Sigmoid colon (tissue), 7 donors: ENCODE measurements around the gene C6orf132. TPM values are rescaled to one million over a fixed set of nuclear protein-coding genes. Genes with fewer than 3 reads are reported as not detected.

Experiments
- DNase-seq: peaks from one replicate; pipeline ENCODE4 v3.0.0-alpha.2; 2019
- H3K27ac ChIP-seq, 4 donors: fragments of 200-600 bp; sonication (generic); one replicate each; pipeline ENCODE4 v1.5.1; 2016 to 2019; ENCODE audit warnings: mild to moderate bottlenecking in 1 of 4
- H3K27me3 ChIP-seq, 3 donors: fragments of 200-600 bp; sonication (generic); one replicate each; pipeline ENCODE4 v1.5.1; 2019; ENCODE audit warnings: mild to moderate bottlenecking in 1 of 3
- H3K36me3 ChIP-seq, 4 donors: fragments of 200-600 bp; sonication (generic); one replicate each; pipeline ENCODE4 v1.5.1; 2016 to 2019
- H3K4me1 ChIP-seq, 4 donors: fragments of 200-600 bp; sonication (generic); one replicate each; pipeline ENCODE4 v1.5.1; 2017 to 2019
- H3K4me3 ChIP-seq, 4 donors: fragments of 200-600 bp; sonication (generic); one replicate each; pipeline ENCODE4 v1.5.1; 2017 to 2019; ENCODE audit warnings: mild to moderate bottlenecking in 2 of 4, moderate library complexity in 1 of 4
- H3K9me3 ChIP-seq, 4 donors: fragments of 200-600 bp in 3 of 4; sonication (generic) in 3 of 4; one replicate each; pipeline versions ENCODE4 v1.5.1 to v1.6.1; 2013 to 2019
- EP300 ChIP-seq, 4 donors: sonication (generic); formaldehyde crosslinking; IDR thresholded peaks; one replicate each; pipeline ENCODE4 v1.6.1; 2017; ENCODE audit warnings: antibody characterized with exemption in 4 of 4
- POLR2A ChIP-seq, 2 donors: fragments of 450-650 bp; IDR thresholded peaks; one replicate each; pipeline ENCODE4 v1.6.1; 2016; ENCODE audit warnings: antibody characterized with exemption in 2 of 2, mild to moderate bottlenecking in 2 of 2, moderate library complexity in 2 of 2
- POLR2AphosphoS5 ChIP-seq, 4 donors: sonication (generic); formaldehyde crosslinking; IDR thresholded peaks; one replicate each; pipeline ENCODE4 v1.6.1; 2017; ENCODE audit warnings: antibody characterized with exemption in 4 of 4
- WGBS, 2 donors: extraction: QIAGEN DNeasy Blood & Tissue Kit; methylation state at CpG; one replicate each; pipeline ENCODE4 v1.1.7; 2013; 5-methylcytosine and 5-hydroxymethylcytosine counted together
- intact Hi-C: fragments of 100-400 bp; cut with DNase I; formaldehyde crosslinking; loops from one replicate; pipeline ENCODE4 v1.15.1; 2023
- polyA plus RNA-seq, 3 donors: library from polyadenylated mRNA; stranded (reverse); fragments of 200-250 nt; gene quantifications; one replicate each; pipeline ENCODE4 v1.2.3, GENCODE V29; 2013
- total RNA-seq, 4 donors: library from RNA; depleted of rRNA; stranded (reverse); fragments of >200 nt; gene quantifications; one replicate each; pipeline ENCODE4 v1.1.0, GENCODE V29; 2016
- TF ChIP-seq, protein P1 (sequence below), 4 experiments: fragments of 450-650 bp in 3 of 4; fragments of 200-600 bp in 1 of 4; IDR thresholded peaks; one replicate each; pipeline ENCODE4 v1.5.1; 2016 to 2019; ENCODE audit warnings: antibody characterized with exemption in 4 of 4, mild to moderate bottlenecking in 3 of 4, moderate library complexity in 2 of 4
- donor health status: healthy with polysubstance abuse.
- donor health status: Bipolar disorder and iron deficiency.
- donor health status: healthy.

The C6orf132 gene
- total and polyA plus RNA-seq, 7 donors, result 0.33 to 91.3 (median 20.9) TPM; not detected in 1

- TF ChIP-seq, protein P1, sequence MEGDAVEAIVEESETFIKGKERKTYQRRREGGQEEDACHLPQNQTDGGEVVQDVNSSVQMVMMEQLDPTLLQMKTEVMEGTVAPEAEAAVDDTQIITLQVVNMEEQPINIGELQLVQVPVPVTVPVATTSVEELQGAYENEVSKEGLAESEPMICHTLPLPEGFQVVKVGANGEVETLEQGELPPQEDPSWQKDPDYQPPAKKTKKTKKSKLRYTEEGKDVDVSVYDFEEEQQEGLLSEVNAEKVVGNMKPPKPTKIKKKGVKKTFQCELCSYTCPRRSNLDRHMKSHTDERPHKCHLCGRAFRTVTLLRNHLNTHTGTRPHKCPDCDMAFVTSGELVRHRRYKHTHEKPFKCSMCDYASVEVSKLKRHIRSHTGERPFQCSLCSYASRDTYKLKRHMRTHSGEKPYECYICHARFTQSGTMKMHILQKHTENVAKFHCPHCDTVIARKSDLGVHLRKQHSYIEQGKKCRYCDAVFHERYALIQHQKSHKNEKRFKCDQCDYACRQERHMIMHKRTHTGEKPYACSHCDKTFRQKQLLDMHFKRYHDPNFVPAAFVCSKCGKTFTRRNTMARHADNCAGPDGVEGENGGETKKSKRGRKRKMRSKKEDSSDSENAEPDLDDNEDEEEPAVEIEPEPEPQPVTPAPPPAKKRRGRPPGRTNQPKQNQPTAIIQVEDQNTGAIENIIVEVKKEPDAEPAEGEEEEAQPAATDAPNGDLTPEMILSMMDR (IDR thresholded peaks at IDR 0.05), result no peak
- TF ChIP-seq EP300 (IDR thresholded peaks at IDR 0.05) (no peak), POLR2AphosphoS5 (IDR thresholded peaks at IDR 0.05) (no peak), POLR2A (IDR thresholded peaks at IDR 0.05) (no peak)
- Histone ChIP-seq H3K27me3 (no peaks in the 10 kb centered on the region), H3K27ac (peak overlapping the region in 2 of 4 donors; percentile 17 to 59), H3K9me3 (no peaks in the 10 kb centered on the region), H3K36me3 (no peaks in the 10 kb centered on the region), H3K4me3 (no peak overlapping the region), H3K4me1 (no peaks in the 10 kb centered on the region)
- no peak for DNase-seq
- WGBS, 2 donors, result 62 to 83% methylated on average over 9 of the region's 9 CpGs
- intact Hi-C loops, result no loop called here
Observed at GRCh38 chr6:42124223-42124836, 18.1 kb downstream of the C6orf132 start.

DNA sequence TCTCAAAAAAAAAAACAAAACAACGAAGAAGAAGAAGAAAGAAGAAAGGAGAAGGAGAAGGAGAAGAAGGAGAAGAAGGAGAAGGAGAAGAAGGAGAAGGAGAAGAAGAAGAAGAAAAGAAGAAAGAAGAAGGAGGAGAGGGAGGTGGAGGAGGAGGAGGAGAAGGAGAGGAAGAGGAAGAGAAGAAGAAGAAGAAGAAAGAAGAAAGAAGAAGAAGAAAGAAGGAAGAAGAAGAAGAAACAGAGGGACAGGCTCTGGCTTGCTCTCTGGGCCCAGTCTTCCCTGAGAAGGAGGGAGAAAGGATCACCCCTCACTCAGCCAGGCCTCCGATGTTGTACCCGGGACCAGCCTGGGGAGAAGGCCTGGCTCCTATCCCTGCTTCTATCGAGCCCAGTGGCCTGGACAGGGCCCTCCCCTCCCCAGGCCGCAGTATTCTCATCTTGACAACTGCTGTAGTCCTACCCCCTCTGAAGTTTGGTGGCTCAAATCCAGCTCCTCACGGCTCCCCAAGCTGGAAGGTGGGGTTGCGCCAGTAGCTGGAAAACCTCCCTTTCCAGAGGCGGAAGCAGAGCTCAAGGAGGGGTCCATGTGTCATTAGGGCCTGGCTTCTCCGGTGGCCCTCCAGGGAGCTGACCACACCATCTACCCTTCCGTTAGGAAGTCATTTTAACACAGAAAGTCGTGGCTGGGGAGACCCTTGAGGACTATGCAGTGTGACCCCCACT lies 18.9 kb downstream of the C6orf132 start:
- intact Hi-C loops, result no loop called here
- Histone ChIP-seq H3K9me3 (no peaks in the 10 kb centered on the region), H3K27me3 (no peaks in the 10 kb centered on the region), H3K4me1 (peaks cover 0 to 2% (median under 1%) of the 10 kb centered on the region in 4 donors), H3K36me3 (no peaks in the 10 kb centered on the region), H3K27ac (peak overlapping the region in 2 of 4 donors; percentile 17 to 59), H3K4me3 (no peak overlapping the region)
- DNase-seq, result no peak
- 79 to 82% methylated on average over 11 of the region's 11 CpGs for WGBS, 2 donors
- TF ChIP-seq, protein P1 (IDR thresholded peaks at IDR 0.05), result no peak
- no peak for TF ChIP-seq EP300 (IDR thresholded peaks at IDR 0.05)
- no peak for TF ChIP-seq POLR2AphosphoS5 (IDR thresholded peaks at IDR 0.05)
- TF ChIP-seq POLR2A (IDR thresholded peaks at IDR 0.05), result no peak

GRCh38 chr6:42120895-42121865 lies 21.2 kb downstream of the C6orf132 start:
- H3K27me3 ChIP-seq, result no peaks in the 10 kb centered on the region
- peaks cover 0 to 6% (median 3%) of the 10 kb centered on the region in 4 donors for H3K4me1 ChIP-seq
- intact Hi-C loops, result no loop called here
- H3K36me3 ChIP-seq, result no peaks in the 10 kb centered on the region
- TF ChIP-seq POLR2AphosphoS5 (IDR thresholded peaks at IDR 0.05), result no peak
- no peak for TF ChIP-seq POLR2A (IDR thresholded peaks at IDR 0.05)
- no peak for TF ChIP-seq EP300 (IDR thresholded peaks at IDR 0.05)
- TF ChIP-seq, protein P1 (IDR thresholded peaks at IDR 0.05), result no peak
- WGBS, 2 donors, result 54 to 79% methylated on average over 8 of the region's 8 CpGs
- no peak overlapping the region for H3K27ac ChIP-seq
- no peak for DNase-seq
- no peak overlapping the region for H3K4me3 ChIP-seq
- H3K9me3 ChIP-seq, result no peaks in the 10 kb centered on the region

GRCh38 chr6:42118162-42119001 lies 24.0 kb downstream of the C6orf132 start:
- intact Hi-C loops, result no loop called here
- H3K36me3 ChIP-seq, result no peaks in the 10 kb centered on the region
- H3K9me3 ChIP-seq, result no peaks in the 10 kb centered on the region
- H3K27me3 ChIP-seq, result no peaks in the 10 kb centered on the region
- TF ChIP-seq, protein P1 (IDR thresholded peaks at IDR 0.05), result no peak
- TF ChIP-seq EP300 (IDR thresholded peaks at IDR 0.05) (no peak), POLR2AphosphoS5 (IDR thresholded peaks at IDR 0.05) (no peak), POLR2A (IDR thresholded peaks at IDR 0.05) (no peak)
- no peak for DNase-seq
- H3K4me1 ChIP-seq, result peaks cover 0 to 6% (median 3%) of the 10 kb centered on the region in 4 donors
- 9 to 57% methylated on average over 10 of the region's 10 CpGs for WGBS, 2 donors
- no peak overlapping the region for H3K4me3 ChIP-seq
- peak overlapping the region in 2 of 4 donors; percentile 36 to 42 for H3K27ac ChIP-seq
